ENCODE measurements around the gene NAPA.

Gene NAPA

GRCh38 chr19:47544476-47544875 lies 29.6 kb upstream of the NAPA start:
- FAIRE-seq (no peak), DNase-seq (ENCODE audit: insufficient read length, low spot score) (no peak)
- TF ChIP-seq POU2F2 (IDR thresholded peaks at IDR 0.05; ENCODE audit: low read depth, low read length): no peak
- TF ChIP-seq TAF1 (IDR thresholded peaks at IDR 0.05; ENCODE audit: low read depth, low read length): no peak
- TF ChIP-seq POLR2A (IDR thresholded peaks at IDR 0.05; ENCODE audit: low read depth, low read length): no peak
- TF ChIP-seq POLR2AphosphoS5 (IDR thresholded peaks at IDR 0.05; ENCODE audit: low read depth, low read length): no peak
- TF ChIP-seq SPI1 (IDR thresholded peaks at IDR 0.05; ENCODE audit: low read depth, low read length): no peak
- no peak for TF ChIP-seq PAX5 (IDR thresholded peaks at IDR 0.05; ENCODE audit: insufficient read depth, low read length, severe bottlenecking)

- DNase-seq (ENCODE audit: insufficient read length, low spot score): no peak
- no peak for FAIRE-seq
- TF ChIP-seq SPI1 (IDR thresholded peaks at IDR 0.05; ENCODE audit: low read depth, low read length) (no peak), PAX5 (IDR thresholded peaks at IDR 0.05; ENCODE audit: insufficient read depth, low read length, severe bottlenecking) (no peak)
These were observed 29.2 kb upstream of the NAPA start for GRCh38 chr19:47544075-47544474.

- FAIRE-seq: no peak
- TF ChIP-seq POLR2A (IDR thresholded peaks at IDR 0.05; ENCODE audit: low read depth, low read length): no peak
- no peak for TF ChIP-seq POLR2AphosphoS5 (IDR thresholded peaks at IDR 0.05; ENCODE audit: low read depth, low read length)
- TF ChIP-seq PAX5 (IDR thresholded peaks at IDR 0.05; ENCODE audit: insufficient read depth, low read length, severe bottlenecking): no peak
- TF ChIP-seq POU2F2 (IDR thresholded peaks at IDR 0.05; ENCODE audit: low read depth, low read length): no peak
- DNase-seq (ENCODE audit: insufficient read length, low spot score): no peak
These were observed 27.2 kb upstream of the NAPA start for GRCh38 chr19:47542030-47542475.

- TF ChIP-seq POLR2A (IDR thresholded peaks at IDR 0.05; ENCODE audit: low read depth, low read length): no peak
- no peak for TF ChIP-seq POLR2AphosphoS5 (IDR thresholded peaks at IDR 0.05; ENCODE audit: low read depth, low read length)
- TF ChIP-seq PAX5 (IDR thresholded peaks at IDR 0.05; ENCODE audit: insufficient read depth, low read length, severe bottlenecking): no peak
- no peak for TF ChIP-seq SPI1 (IDR thresholded peaks at IDR 0.05; ENCODE audit: low read depth, low read length)
- TF ChIP-seq POU2F2 (IDR thresholded peaks at IDR 0.05; ENCODE audit: low read depth, low read length): no peak
- TF ChIP-seq TAF1 (IDR thresholded peaks at IDR 0.05; ENCODE audit: low read depth, low read length): no peak
- DNase-seq (ENCODE audit: insufficient read length, low spot score) (no peak), FAIRE-seq (peak; percentile 52)
These were observed 26.7 kb upstream of the NAPA start for GRCh38 chr19:47541518-47541917.

GRCh38 chr19:47540748-47541147 lies 25.9 kb upstream of the NAPA start:
- no peak for DNase-seq (ENCODE audit: insufficient read length, low spot score)
- TF ChIP-seq SPI1 (IDR thresholded peaks at IDR 0.05; ENCODE audit: low read depth, low read length): no peak
- TF ChIP-seq PAX5 (IDR thresholded peaks at IDR 0.05; ENCODE audit: insufficient read depth, low read length, severe bottlenecking): no peak
- no peak for TF ChIP-seq POLR2A (IDR thresholded peaks at IDR 0.05; ENCODE audit: low read depth, low read length)
- no peak for TF ChIP-seq POU2F2 (IDR thresholded peaks at IDR 0.05; ENCODE audit: low read depth, low read length)
- TF ChIP-seq POLR2AphosphoS5 (IDR thresholded peaks at IDR 0.05; ENCODE audit: low read depth, low read length): no peak
- TF ChIP-seq TAF1 (IDR thresholded peaks at IDR 0.05; ENCODE audit: low read depth, low read length): no peak
- no peak for FAIRE-seq

GRCh38 chr19:47539747-47540311 lies 25.0 kb upstream of the NAPA start:
- FAIRE-seq (no peak), DNase-seq (ENCODE audit: insufficient read length, low spot score) (no peak)
- TF ChIP-seq PAX5 (IDR thresholded peaks at IDR 0.05; ENCODE audit: insufficient read depth, low read length, severe bottlenecking): no peak
- no peak for TF ChIP-seq POLR2AphosphoS5 (IDR thresholded peaks at IDR 0.05; ENCODE audit: low read depth, low read length)
- no peak for TF ChIP-seq SPI1 (IDR thresholded peaks at IDR 0.05; ENCODE audit: low read depth, low read length)
- TF ChIP-seq POU2F2 (IDR thresholded peaks at IDR 0.05; ENCODE audit: low read depth, low read length): no peak
- TF ChIP-seq TAF1 (IDR thresholded peaks at IDR 0.05; ENCODE audit: low read depth, low read length): no peak
- TF ChIP-seq POLR2A (IDR thresholded peaks at IDR 0.05; ENCODE audit: low read depth, low read length): no peak

- DNase-seq (ENCODE audit: insufficient read length, low spot score) (no peak), FAIRE-seq (no peak)
- TF ChIP-seq POU2F2 (IDR thresholded peaks at IDR 0.05; ENCODE audit: low read depth, low read length) (no peak), TAF1 (IDR thresholded peaks at IDR 0.05; ENCODE audit: low read depth, low read length) (no peak)
These were observed 23.9 kb upstream of the NAPA start for GRCh38 chr19:47538812-47539211.

- no peak for DNase-seq (ENCODE audit: insufficient read length, low spot score)
- FAIRE-seq: no peak
- no peak for TF ChIP-seq TAF1 (IDR thresholded peaks at IDR 0.05; ENCODE audit: low read depth, low read length)
- TF ChIP-seq SPI1 (IDR thresholded peaks at IDR 0.05; ENCODE audit: low read depth, low read length): no peak
- TF ChIP-seq PAX5 (IDR thresholded peaks at IDR 0.05; ENCODE audit: insufficient read depth, low read length, severe bottlenecking): no peak
- no peak for TF ChIP-seq POLR2A (IDR thresholded peaks at IDR 0.05; ENCODE audit: low read depth, low read length)
- TF ChIP-seq POLR2AphosphoS5 (IDR thresholded peaks at IDR 0.05; ENCODE audit: low read depth, low read length): no peak
- no peak for TF ChIP-seq POU2F2 (IDR thresholded peaks at IDR 0.05; ENCODE audit: low read depth, low read length)
These were observed 22.6 kb upstream of the NAPA start for GRCh38 chr19:47537493-47537892.

GRCh38 chr19:47534628-47535027 lies 19.8 kb upstream of the NAPA start:
- TF ChIP-seq TAF1 (IDR thresholded peaks at IDR 0.05; ENCODE audit: low read depth, low read length): no peak
- no peak for TF ChIP-seq SPI1 (IDR thresholded peaks at IDR 0.05; ENCODE audit: low read depth, low read length)
- no peak for TF ChIP-seq PAX5 (IDR thresholded peaks at IDR 0.05; ENCODE audit: insufficient read depth, low read length, severe bottlenecking)
- no peak for TF ChIP-seq POU2F2 (IDR thresholded peaks at IDR 0.05; ENCODE audit: low read depth, low read length)
- TF ChIP-seq POLR2A (IDR thresholded peaks at IDR 0.05; ENCODE audit: low read depth, low read length): no peak
- no peak for TF ChIP-seq POLR2AphosphoS5 (IDR thresholded peaks at IDR 0.05; ENCODE audit: low read depth, low read length)
- FAIRE-seq: no peak
- DNase-seq (ENCODE audit: insufficient read length, low spot score): no peak

- TF ChIP-seq TAF1 (IDR thresholded peaks at IDR 0.05; ENCODE audit: low read depth, low read length) (no peak), POLR2AphosphoS5 (IDR thresholded peaks at IDR 0.05; ENCODE audit: low read depth, low read length) (no peak), PAX5 (IDR thresholded peaks at IDR 0.05; ENCODE audit: insufficient read depth, low read length, severe bottlenecking) (no peak), SPI1 (IDR thresholded peaks at IDR 0.05; ENCODE audit: low read depth, low read length) (no peak), POLR2A (IDR thresholded peaks at IDR 0.05; ENCODE audit: low read depth, low read length) (no peak), POU2F2 (IDR thresholded peaks at IDR 0.05; ENCODE audit: low read depth, low read length) (no peak)
- no peak for FAIRE-seq
- DNase-seq (ENCODE audit: insufficient read length, low spot score): no peak
These were observed 17.0 kb upstream of the NAPA start for GRCh38 chr19:47531640-47532387.
